ENCODE measurements around the gene GFRA4.

GRCh38 chr20:3648951-3649350 is 14.2 kb downstream of the GFRA4 start:
- TF ChIP-seq RAD21 (IDR thresholded peaks at IDR 0.05; ENCODE audit: low read depth) (no peak), FOXM1 (IDR thresholded peaks at IDR 0.05; ENCODE audit: borderline replicate concordance, low read depth) (no peak), TAF1 (IDR thresholded peaks at IDR 0.05; ENCODE audit: low read depth) (no peak)
